GM11168 (cell line): ENCODE measurements around the gene ATXN1.
"Not testable (repeated sequence)": the region's sequence is repeated elsewhere in the genome, so short reads cannot be mapped to it uniquely, and the experiment has no call there.

ENCODE experiments used
- in situ Hi-C: fragments of 300-500 bp; cut with MboI; formaldehyde crosslinking; loops from one replicate; pipeline ENCODE4 v1.12.0; 2022; ENCODE audit warnings: low sequenced_read_pairs; ENCODE audit not compliant: unreplicated experiment

Gene ATXN1

GRCh38 chr6:16705081-16705993 lies 55.9 kb downstream of the ATXN1 start:
- in situ Hi-C loops = no loop called here

DNA sequence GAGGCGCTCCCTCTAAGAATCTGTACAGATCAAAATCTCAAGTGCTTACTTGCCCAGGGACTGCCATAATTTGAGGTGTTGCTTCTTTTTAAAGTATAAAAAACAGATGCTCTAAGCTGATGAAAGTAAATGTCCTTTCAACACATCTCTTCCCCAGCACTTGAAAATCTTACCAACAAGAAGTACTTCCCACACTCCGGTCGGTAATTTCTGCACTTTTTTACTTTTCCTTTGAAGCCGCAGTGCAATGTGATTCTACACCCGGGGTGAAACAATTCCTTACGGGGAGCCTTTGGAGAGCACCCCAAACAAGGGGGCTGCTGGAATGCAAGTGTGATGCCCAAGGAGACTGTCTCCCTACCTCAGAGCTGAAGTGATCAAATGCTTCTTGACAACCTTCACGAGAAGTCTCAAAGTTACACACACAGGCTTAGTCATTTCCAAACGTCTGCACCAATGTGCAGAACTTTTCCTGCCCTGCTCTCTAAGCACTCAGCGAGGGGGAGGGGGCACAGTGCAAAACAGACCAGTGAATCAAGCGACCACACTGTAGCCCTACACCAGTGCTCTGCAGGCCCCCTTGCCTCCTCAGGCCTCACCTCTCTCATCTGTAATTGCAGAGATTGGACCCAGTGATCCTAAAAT lies 56.7 kb downstream of the ATXN1 start:
- in situ Hi-C loops = no loop called here

- in situ Hi-C loops = not testable (repeated sequence)
These were observed 58.5 kb downstream of the ATXN1 start for GRCh38 chr6:16702627-16703378.

DNA sequence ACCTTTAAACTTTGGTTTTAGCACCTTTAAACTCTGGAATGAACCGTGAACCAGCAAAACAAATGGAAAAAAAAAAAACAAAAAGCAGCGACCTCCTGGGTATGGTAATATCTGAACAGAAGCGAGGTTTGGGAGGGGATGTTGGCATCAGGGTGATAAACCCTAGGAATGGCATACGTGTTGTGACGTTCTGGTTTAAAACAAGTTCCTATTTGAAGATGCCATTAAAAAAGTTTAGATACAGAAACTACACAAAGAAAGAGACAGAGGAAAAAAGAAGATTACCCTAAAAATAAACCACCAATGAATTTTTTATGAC lies 60.4 kb downstream of the ATXN1 start:
- in situ Hi-C loops = no loop called here

- in situ Hi-C loops = no loop called here
These were observed 60.9 kb downstream of the ATXN1 start for GRCh38 chr6:16700202-16700915.

GRCh38 chr6:16698997-16699868 lies 62.0 kb downstream of the ATXN1 start:
- in situ Hi-C loops = no loop called here

GRCh38 chr6:16698162-16698533 lies 63.1 kb downstream of the ATXN1 start:
- in situ Hi-C loops = no loop called here

GRCh38 chr6:16697437-16698161 lies 63.7 kb downstream of the ATXN1 start:
- in situ Hi-C loops = no loop called here

GRCh38 chr6:16696496-16696895 lies 64.8 kb downstream of the ATXN1 start:
- in situ Hi-C loops = no loop called here

- in situ Hi-C loops = no loop called here
These were observed 66.3 kb downstream of the ATXN1 start for GRCh38 chr6:16694781-16695578.

GRCh38 chr6:16691324-16691723 lies 69.9 kb downstream of the ATXN1 start:
- in situ Hi-C loops = no loop called here

DNA sequence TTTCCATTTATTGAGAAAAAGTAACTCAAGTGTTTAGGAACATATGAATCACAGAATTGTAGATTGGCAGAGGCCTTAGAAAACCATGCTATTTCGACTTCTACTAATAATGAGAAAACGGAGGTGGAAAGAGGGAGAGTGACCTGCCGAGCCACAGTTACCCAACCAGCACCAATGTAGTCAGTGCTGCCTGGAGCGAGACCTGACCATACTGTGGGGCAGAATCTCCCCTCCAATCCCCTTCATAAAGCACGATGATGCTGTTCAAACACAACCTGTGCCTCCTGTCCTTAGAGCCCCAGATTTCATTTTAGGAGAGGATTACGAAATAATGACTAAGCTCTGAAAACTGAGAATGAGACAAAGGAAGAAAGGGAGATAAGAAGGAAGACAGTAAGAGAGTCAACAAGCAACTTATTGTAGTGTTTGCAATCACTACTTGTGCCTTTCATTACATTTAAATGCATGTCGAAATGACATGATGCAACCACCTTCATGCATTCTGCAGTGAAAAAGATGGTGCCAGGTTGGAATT lies 70.6 kb downstream of the ATXN1 start:
- in situ Hi-C loops = no loop called here

DNA sequence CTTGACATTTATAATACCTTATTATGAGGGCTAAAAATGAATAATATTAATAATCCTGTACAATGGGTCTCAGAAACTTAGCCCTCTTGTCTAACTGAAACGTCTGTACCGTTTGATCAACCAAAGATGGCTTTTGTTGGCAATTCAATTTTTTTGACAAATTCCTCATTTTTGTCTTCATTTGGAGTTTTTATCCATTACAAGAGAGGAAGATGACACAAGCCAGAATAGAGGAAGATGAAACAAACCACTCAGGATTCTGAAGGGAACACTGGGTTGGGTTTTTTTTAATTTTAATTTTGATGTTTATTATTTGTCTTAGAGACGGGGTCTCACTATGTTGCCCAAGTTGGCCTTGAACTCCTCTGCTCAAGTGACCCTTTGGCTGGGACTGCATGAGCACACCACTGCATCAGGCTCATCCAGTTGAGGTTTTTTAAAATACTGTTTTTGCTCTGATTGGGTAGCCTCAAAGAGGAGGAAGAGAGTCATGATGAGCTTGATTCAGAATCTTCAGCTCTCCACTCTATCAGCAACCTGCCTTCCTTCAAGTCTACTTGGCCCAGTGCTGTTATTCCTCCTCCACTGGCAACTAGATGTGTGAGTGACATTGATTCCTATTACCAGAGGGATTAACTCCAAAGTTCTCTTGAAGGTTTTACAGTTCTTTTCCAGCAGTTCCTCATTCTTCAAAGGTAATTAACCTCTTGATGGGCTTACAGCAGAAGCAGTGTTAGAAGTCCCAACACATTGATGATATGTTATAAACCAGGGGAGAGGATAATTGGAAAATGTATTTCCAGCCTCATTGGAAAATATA lies 71.3 kb downstream of the ATXN1 start:
- in situ Hi-C loops = no loop called here

- in situ Hi-C loops = no loop called here
These were observed 72.2 kb downstream of the ATXN1 start for GRCh38 chr6:16688984-16689636.

DNA sequence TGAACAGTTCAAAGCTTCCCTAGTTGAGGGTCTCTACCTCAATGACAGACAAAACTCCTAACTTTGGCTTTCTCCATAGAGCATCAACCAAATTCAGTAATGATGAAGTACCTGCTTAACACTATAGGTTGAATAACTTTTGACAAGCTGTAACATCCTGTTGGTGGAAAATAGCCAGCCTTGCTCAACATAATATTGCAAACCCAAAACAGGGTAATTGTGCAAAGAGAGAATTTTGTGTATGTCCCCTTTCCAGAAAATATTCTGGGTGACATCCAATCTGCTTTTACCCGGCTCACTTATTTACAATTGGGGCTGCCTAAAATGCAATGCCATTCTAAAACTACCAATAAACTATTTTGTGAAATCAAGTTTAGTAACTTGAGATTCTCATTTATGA lies 72.8 kb downstream of the ATXN1 start:
- in situ Hi-C loops = no loop called here

GRCh38 chr6:16687045-16687444 lies 74.2 kb downstream of the ATXN1 start:
- in situ Hi-C loops = no loop called here
